H1 (cell line): ENCODE measurements around the gene PHC2.

ENCODE experiments used
- POLR2A ChIP-seq, 2 experiments: IDR thresholded peaks; 1 replicate in 1 of 2; 2 replicates in 1 of 2; pipeline ENCODE4 v1.6.1; 2011; ENCODE audit warnings: low read depth in 2 of 2, low read length in 2 of 2, mild to moderate bottlenecking in 2 of 2; ENCODE audit errors: control extremely low read depth in 1 of 2
- SRF ChIP-seq: IDR thresholded peaks from 2 replicates; pipeline ENCODE4 v1.6.1; 2011; ENCODE audit warnings: mild to moderate bottlenecking, low read depth, low read length, moderate library complexity
- TF ChIP-seq, protein P1 (sequence below): IDR thresholded peaks from 2 replicates; pipeline ENCODE4 v1.6.1; 2011; ENCODE audit warnings: low read depth, mild to moderate bottlenecking, low read length; ENCODE audit not compliant: insufficient read depth

DNA sequence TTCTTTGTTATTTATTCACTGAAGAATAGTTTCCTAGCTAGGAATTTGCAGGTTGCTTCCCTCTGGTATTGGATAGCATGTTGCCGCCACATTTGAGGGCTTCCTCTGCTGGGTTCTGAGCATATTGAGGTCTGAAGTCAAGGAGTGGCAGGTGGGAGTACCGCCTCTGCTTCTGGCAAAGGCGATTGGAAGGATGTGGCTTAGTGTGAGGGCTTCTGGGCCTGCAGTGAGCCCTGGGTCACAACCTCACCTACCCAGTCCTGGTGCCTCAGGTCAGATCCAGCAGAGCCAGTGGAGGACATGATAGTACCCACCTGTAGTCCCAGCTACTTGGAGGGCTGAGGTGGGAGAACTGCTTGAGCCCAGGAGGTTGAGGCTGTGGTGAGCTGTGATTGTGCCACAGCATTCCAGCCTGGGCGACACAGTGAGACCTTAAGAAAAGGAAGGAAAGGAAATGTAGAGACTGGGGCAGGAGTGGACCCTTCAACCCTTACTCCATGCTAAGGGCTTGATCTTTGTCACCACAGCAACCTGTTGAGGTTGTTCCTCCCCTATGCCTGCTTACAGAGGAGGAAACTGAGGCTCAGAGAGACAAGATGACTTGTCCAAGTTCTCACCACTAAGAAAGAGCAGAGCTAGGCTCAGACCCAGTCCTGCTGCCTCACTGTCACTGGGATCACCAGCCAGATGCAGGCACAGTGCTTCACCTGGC, 132.8 kb downstream of the PHC2 start:
- TF ChIP-seq, protein P1, sequence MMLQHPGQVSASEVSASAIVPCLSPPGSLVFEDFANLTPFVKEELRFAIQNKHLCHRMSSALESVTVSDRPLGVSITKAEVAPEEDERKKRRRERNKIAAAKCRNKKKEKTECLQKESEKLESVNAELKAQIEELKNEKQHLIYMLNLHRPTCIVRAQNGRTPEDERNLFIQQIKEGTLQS: no peak
- TF ChIP-seq POLR2A (IDR thresholded peaks at IDR 0.05; ENCODE audit: control extremely low read depth in 1 of 2, low read depth in 2 of 2, low read length in 2 of 2): no peak
- TF ChIP-seq SRF: no peak
